IMR-90 (cell line): Measurements from ENCODE around the gene SERPINI1. TPM values are rescaled to one million over a fixed set of nuclear protein-coding genes. Genes with fewer than 3 reads are reported as not detected.

Source experiments
- ATAC-seq: fragments of 200-7000 bp; cut with Tn5 transposase; 2 replicates; pipeline ENCODE4 v1.9.1; 2020; ENCODE audit warnings: low read depth, mild to moderate bottlenecking, moderate library complexity
- BruUV-seq: library from RNA; stranded (reverse); fragments of 400-500 nt; replicated peaks from 2 replicates; lab custom pipeline; 2021; lab: Mats Ljungman, UMichigan
- CTCF ChIA-PET: fragments of 300-600 bp; formaldehyde crosslinking; extraction: SDS; loops from one replicate; lab custom pipeline; 2021; ENCODE audit warnings: antibody characterized with exemption; lab: Yijun Ruan, JAX
- POLR2A ChIA-PET: fragments of 300-600 bp; sonication (Branson Sonifier 250); formaldehyde crosslinking; loops from one replicate; lab custom pipeline; 2022; ENCODE audit warnings: antibody characterized with exemption; ENCODE audit not compliant: unreplicated experiment; lab: Charles Lee
- DNase-seq: peaks from one replicate; pipeline ENCODE4 v3.0.0; 2013
- H2AFZ ChIP-seq: replicated peaks from 2 replicates; pipeline ENCODE3; 2013; ENCODE audit warnings: low read length, mild to moderate bottlenecking; ENCODE audit not compliant: poor library complexity
- H2AK5ac ChIP-seq: 2 replicates; pipeline ENCODE4 v1.6.1; 2013; ENCODE audit warnings: low read depth, low read length, inconsistent platforms
- H2AK9ac ChIP-seq: replicated peaks from 2 replicates; pipeline ENCODE3; 2013; ENCODE audit warnings: mild to moderate bottlenecking, low read depth, low read length, moderate library complexity; ENCODE audit not compliant: poor library complexity
- H2BK120ac ChIP-seq: 2 replicates; pipeline ENCODE4 v1.6.1; 2013; ENCODE audit warnings: low read depth, low read length, inconsistent platforms
- H2BK15ac ChIP-seq: 3 replicates; pipeline ENCODE4 v1.6.1; 2013; ENCODE audit warnings: low read depth, low read length, inconsistent platforms
- H2BK20ac ChIP-seq: 2 replicates; pipeline ENCODE4 v1.6.1; 2013; ENCODE audit warnings: low read depth, mild to moderate bottlenecking, inconsistent platforms, low read length, moderate library complexity
- H2BK5ac ChIP-seq: 2 replicates; pipeline ENCODE4 v1.6.1; 2013; ENCODE audit warnings: mild to moderate bottlenecking, low read depth, low read length, inconsistent platforms; ENCODE audit not compliant: poor library complexity, severe bottlenecking
- H3K14ac ChIP-seq: replicated peaks from 2 replicates; pipeline ENCODE4 v1.6.1; 2013; ENCODE audit warnings: low read depth, low read length, inconsistent platforms
- H3K18ac ChIP-seq: 2 replicates; pipeline ENCODE4 v1.6.1; 2013; ENCODE audit warnings: low read depth, low read length, control low read depth
- H3K23ac ChIP-seq: 2 replicates; pipeline ENCODE4 v1.6.1; 2013; ENCODE audit warnings: low read depth, low read length, inconsistent platforms
- H3K27ac ChIP-seq: 2 replicates; pipeline ENCODE4 v1.5.1; 2013; ENCODE audit warnings: mild to moderate bottlenecking, control low read depth, low read length; ENCODE audit not compliant: insufficient read depth
- H3K27me3 ChIP-seq: 2 replicates; pipeline ENCODE4 v1.6.1; 2013; ENCODE audit warnings: low read length; ENCODE audit not compliant: control insufficient read depth, insufficient read depth
- H3K36me3 ChIP-seq: 2 replicates; pipeline ENCODE4 v1.6.1; 2013; ENCODE audit warnings: low read length, mixed read lengths; ENCODE audit not compliant: control insufficient read depth, insufficient read depth
- H3K4ac ChIP-seq: 2 replicates; pipeline ENCODE4 v1.6.1; 2013; ENCODE audit warnings: low read depth, low read length, inconsistent platforms
- H3K4me1 ChIP-seq: 2 replicates; pipeline ENCODE4 v1.6.1; 2013; ENCODE audit warnings: low read length, mixed read lengths; ENCODE audit not compliant: control insufficient read depth, insufficient read depth
- H3K4me2 ChIP-seq: 2 replicates; pipeline ENCODE4 v1.6.1; 2013; ENCODE audit warnings: low read depth, mild to moderate bottlenecking, control low read depth, low read length, moderate library complexity
- H3K4me3 ChIP-seq: 2 replicates; pipeline ENCODE4 v1.5.1; 2013; ENCODE audit warnings: low read depth, mild to moderate bottlenecking, control low read depth, low read length, moderate library complexity; ENCODE audit not compliant: insufficient read depth
- H3K56ac ChIP-seq: 2 replicates; pipeline ENCODE4 v1.6.1; 2013; ENCODE audit warnings: low read length, inconsistent platforms; ENCODE audit not compliant: insufficient read depth; ENCODE audit errors: extremely low read depth
- H3K79me1 ChIP-seq, 2 experiments: 2 replicates each; pipeline ENCODE4 v1.6.1; 2013; ENCODE audit warnings: low read length in 2 of 2, inconsistent platforms in 1 of 2, low read depth in 1 of 2
- H3K9ac ChIP-seq: 2 replicates; pipeline ENCODE4 v1.6.1; 2013; ENCODE audit warnings: low read depth, low read length, control low read depth
- H3K9me1 ChIP-seq: 2 replicates; pipeline ENCODE4 v1.6.1; 2013; ENCODE audit warnings: low read length, inconsistent platforms; ENCODE audit not compliant: insufficient read depth
- H3K9me3 ChIP-seq: 2 replicates; pipeline ENCODE4 v1.6.1; 2013; ENCODE audit warnings: low read length; ENCODE audit not compliant: control insufficient read depth, insufficient read depth
- H4K20me1 ChIP-seq: 2 replicates; pipeline ENCODE4 v1.6.1; 2013; ENCODE audit warnings: low read length, inconsistent platforms; ENCODE audit not compliant: insufficient read depth
- H4K5ac ChIP-seq: 2 replicates; pipeline ENCODE4 v1.6.1; 2013; ENCODE audit warnings: mild to moderate bottlenecking, low read depth, low read length, control low read depth
- H4K8ac ChIP-seq, 2 experiments: 2 replicates each; pipeline ENCODE4 v1.6.1; 2013; ENCODE audit warnings: low read depth in 2 of 2, low read length in 2 of 2, control low read depth in 1 of 2, inconsistent platforms in 1 of 2
- H4K91ac ChIP-seq: 2 replicates; pipeline ENCODE4 v1.6.1; 2013; ENCODE audit warnings: low read depth, low read length, inconsistent platforms; ENCODE audit not compliant: insufficient read depth
- BHLHE40 ChIP-seq: fragments of 150-350 bp; IDR thresholded peaks from 2 replicates; pipeline ENCODE4 v1.6.1; 2016; ENCODE audit warnings: mild to moderate bottlenecking, low read depth, low read length
- CEBPB ChIP-seq: IDR thresholded peaks from 2 replicates; pipeline ENCODE4 v1.6.1; 2012; ENCODE audit warnings: low read depth, low read length, improper control_type of control experiment
- CTCF ChIP-seq: conservative IDR thresholded peaks from 2 replicates; pipeline ENCODE4 v1.5.1; 2012; ENCODE audit warnings: mild to moderate bottlenecking, low read depth, low read length, improper control_type of control experiment
- FOS ChIP-seq: fragments of 150-350 bp; IDR thresholded peaks from 2 replicates; pipeline ENCODE4 v1.6.1; 2016; ENCODE audit warnings: low read depth, low read length
- MAFK ChIP-seq: IDR thresholded peaks from 2 replicates; pipeline ENCODE4 v1.6.1; 2012; ENCODE audit warnings: low read depth, low read length, improper control_type of control experiment
- MAZ ChIP-seq: IDR thresholded peaks from 2 replicates; pipeline ENCODE4 v1.6.1; 2012; ENCODE audit warnings: low read depth, mild to moderate bottlenecking, low read length, improper control_type of control experiment, moderate library complexity, borderline replicate concordance
- MXI1 ChIP-seq: IDR thresholded peaks from 2 replicates; pipeline ENCODE4 v1.6.1; 2012; ENCODE audit warnings: low read depth, mild to moderate bottlenecking, low read length, moderate library complexity, borderline replicate concordance
- NFE2L2 ChIP-seq: fragments of 150-350 bp; IDR thresholded peaks from 2 replicates; pipeline ENCODE4 v1.6.1; 2016; ENCODE audit warnings: low read depth, mild to moderate bottlenecking, low read length
- POLR2A ChIP-seq: IDR thresholded peaks from 2 replicates; pipeline ENCODE4 v1.6.1; 2012; ENCODE audit warnings: mild to moderate bottlenecking, low read depth, low read length
- RAD21 ChIP-seq: IDR thresholded peaks from 2 replicates; pipeline ENCODE4 v1.6.1; 2012; ENCODE audit warnings: low read length, improper control_type of control experiment
- RCOR1 ChIP-seq: IDR thresholded peaks from 2 replicates; pipeline ENCODE4 v1.6.1; 2012; ENCODE audit warnings: mild to moderate bottlenecking, low read length, improper control_type of control experiment; ENCODE audit not compliant: insufficient replicate concordance
- RFX5 ChIP-seq: IDR thresholded peaks from 2 replicates; pipeline ENCODE4 v1.8.0; 2012; ENCODE audit warnings: low read depth, mild to moderate bottlenecking, low read length, moderate library complexity
- SMC3 ChIP-seq: fragments of 150-350 bp; IDR thresholded peaks from 2 replicates; pipeline ENCODE4 v1.6.1; 2016; ENCODE audit warnings: low read depth, mild to moderate bottlenecking, antibody characterized with exemption, low read length, moderate library complexity
- USF2 ChIP-seq: fragments of 150-350 bp; IDR thresholded peaks from 2 replicates; pipeline ENCODE4 v1.6.1; 2017; ENCODE audit warnings: mild to moderate bottlenecking, antibody characterized with exemption, low read length, low read depth
- WGBS, 2 experiments: methylation state at CpG; one replicate each; pipeline versions ENCODE4 v1.1.5 to v1.1.7; 2013; ENCODE audit warnings: missing lambda C conversion rate in 2 of 2; ENCODE audit not compliant: insufficient read length in 1 of 2; ENCODE audit errors: extremely low coverage in 2 of 2; 5-methylcytosine and 5-hydroxymethylcytosine counted together
- dilution Hi-C: fragments of 300-500 bp; cut with HindIII; formaldehyde crosslinking; loops from one replicate; pipeline ENCODE4 v1.14.3; 2018; ENCODE audit warnings: low sequenced_read_pairs; ENCODE audit not compliant: unreplicated experiment
- in situ Hi-C: fragments of 300-500 bp; cut with MboI; formaldehyde crosslinking; loops from 3 replicates; pipeline ENCODE4 v1.14.3; 2019; ENCODE audit warnings: low sequenced_read_pairs, inconsistent platforms, mixed read lengths
- intact Hi-C: fragments of 100-400 bp; cut with micrococcal nuclease; formaldehyde crosslinking; loops from 2 replicates; pipeline ENCODE4 v1.10.0; 2022
- polyA plus RNA-seq, 3 experiments: library from polyadenylated mRNA; depleted of rRNA; stranded (reverse); fragments of >200 nt; gene quantifications; 2 replicates each; pipeline ENCODE4 v1.2.3, GENCODE V29; 2012; ENCODE audit warnings: low replicate concordance in 1 of 3
- total RNA-seq: library from RNA; depleted of rRNA; stranded (reverse); fragments of >200 nt; gene quantifications from 2 replicates; pipeline ENCODE4 v1.2.3, GENCODE V29; 2012

Gene SERPINI1
- total and polyA plus RNA-seq, 2 of the 4 experiments (the other 2 are of a cell fraction), result 0.36 to 1.3 TPM

GRCh38 chr3:167691366-167691765 is 44.2 kb upstream of the SERPINI1 start:
- ATAC-seq, result no peak

More at GRCh38 chr3:167691366-167691765, 44.2 kb upstream of the SERPINI1 start:
- no peak overlapping the region for H4K5ac ChIP-seq
- no TSS peak for BruUV-seq
- intact Hi-C loops, result no loop called here
- no peak overlapping the region for H3K18ac ChIP-seq
- CTCF ChIA-PET, result no interaction called here
- H3K4me3 ChIP-seq, result no peak overlapping the region
- H2AFZ ChIP-seq, result no peak overlapping the region
- no peak overlapping the region for H2AK5ac ChIP-seq
- peaks cover 0 to 4% of the 10 kb centered on the region in 2 experiments; a peak in 1 of 4 replicates for H3K79me1 ChIP-seq
- no peak overlapping the region for H3K56ac ChIP-seq
- no peak overlapping the region for H3K9ac ChIP-seq
- no peak overlapping the region for H2BK20ac ChIP-seq
- H3K9me1 ChIP-seq, result no peaks in the 10 kb centered on the region
- in situ Hi-C loops, result no loop called here
- no peak for DNase-seq
- dilution Hi-C loops, result no loop called here
- no peak overlapping the region for H4K91ac ChIP-seq
- H3K14ac ChIP-seq, result no peak overlapping the region
- no peaks in the 10 kb centered on the region for H3K4me1 ChIP-seq
- no peak overlapping the region for H2BK120ac ChIP-seq
- H4K20me1 ChIP-seq, result no peaks in the 10 kb centered on the region
- no peak overlapping the region for H4K8ac ChIP-seq
- no CpG with 5 or more reads among the region's 3 CpGs for WGBS, 2 experiments
- H2BK15ac ChIP-seq, result no peak overlapping the region
- no peak for TF ChIP-seq POLR2A
- TF ChIP-seq CEBPB, result no peak
- TF ChIP-seq RCOR1, result no peak
- no peak for TF ChIP-seq BHLHE40
- no peak for TF ChIP-seq MAZ
- no peak for TF ChIP-seq SMC3
- TF ChIP-seq RAD21, result no peak
- TF ChIP-seq NFE2L2, result no peak
- no peak for TF ChIP-seq CTCF
- TF ChIP-seq RFX5, result no peak
- no peak for TF ChIP-seq MXI1
- TF ChIP-seq MAFK, result no peak
- TF ChIP-seq FOS, result no peak
- TF ChIP-seq USF2, result no peak
- no peak overlapping the region for H2BK5ac ChIP-seq
- H3K9me3 ChIP-seq, result no peaks in the 10 kb centered on the region
- no peak overlapping the region for H2AK9ac ChIP-seq
- no peak overlapping the region for H3K4ac ChIP-seq
- POLR2A ChIA-PET, result no interaction called here
- H3K4me2 ChIP-seq, result no peak overlapping the region
- H3K23ac ChIP-seq, result no peak overlapping the region
- no peaks in the 10 kb centered on the region for H3K27me3 ChIP-seq
- H3K27ac ChIP-seq, result no peak overlapping the region
- peaks cover 10% of the 10 kb centered on the region for H3K36me3 ChIP-seq
